ENCODE results near the gene NDUFA13. TPM values are rescaled to one million over a fixed set of nuclear protein-coding genes. Genes with fewer than 3 reads are reported as not detected.

Gene NDUFA13
- total and polyA plus RNA-seq, 8 donors: 24.5 to 367 (median 143) TPM

DNA sequence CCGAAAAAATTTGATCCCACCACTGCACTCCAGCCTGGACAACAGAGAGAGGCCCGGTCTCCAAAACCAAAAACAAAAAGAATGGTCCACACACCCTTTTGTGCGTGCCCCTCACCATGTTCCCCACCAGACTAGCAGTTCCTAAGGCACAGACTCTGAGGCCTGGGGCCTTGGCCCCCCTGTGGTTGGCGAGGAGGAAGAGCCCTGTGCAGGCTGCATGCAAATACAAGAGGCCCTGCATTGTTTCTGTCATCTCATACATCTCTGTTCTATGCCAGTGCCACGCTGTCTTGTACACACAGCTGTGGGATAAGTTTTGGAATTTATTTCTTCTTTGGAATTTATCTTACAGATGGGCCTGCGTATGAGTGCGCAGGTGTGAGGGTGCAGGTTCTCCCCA lies 8.0 kb downstream of the NDUFA13 start:
- no peak overlapping the region for H3K27ac ChIP-seq
- peaks cover 0 to 45% (median 17%) of the 10 kb centered on the region in 4 donors for H3K4me1 ChIP-seq
- no peaks in the 10 kb centered on the region for H3K27me3 ChIP-seq
- no peak for DNase-seq
- no peaks in the 10 kb centered on the region for H3K9me3 ChIP-seq
- TF ChIP-seq POLR2AphosphoS5 (IDR thresholded peaks at IDR 0.05) (no peak), EP300 (IDR thresholded peaks at IDR 0.05) (no peak), CTCF (IDR thresholded peaks at IDR 0.05) (no peak), POLR2A (IDR thresholded peaks at IDR 0.05) (no peak)
- 79 to 90% (median 87%) methylated on average over 7 of the region's 7 CpGs for WGBS, 5 donors
- intact Hi-C loops (cut with DNase I; ENCODE audit: low total_unique reads): no loop called here
- peaks cover 19 to 82% (median 78%) of the 10 kb centered on the region in 4 donors for H3K36me3 ChIP-seq
- no peak overlapping the region for H3K4me3 ChIP-seq

- Histone ChIP-seq H3K9me3 (no peaks in the 10 kb centered on the region), H3K27me3 (no peaks in the 10 kb centered on the region), H3K36me3 (peaks cover 19 to 73% (median 67%) of the 10 kb centered on the region in 4 donors), H3K4me3 (no peak overlapping the region), H3K27ac (no peak overlapping the region), H3K4me1 (peaks cover 0 to 40% (median 10%) of the 10 kb centered on the region in 4 donors)
- DNase-seq: no peak
- intact Hi-C loops (cut with DNase I; ENCODE audit: low total_unique reads): no loop called here
- TF ChIP-seq EP300 (IDR thresholded peaks at IDR 0.05) (no peak), POLR2A (IDR thresholded peaks at IDR 0.05) (no peak), POLR2AphosphoS5 (IDR thresholded peaks at IDR 0.05) (no peak), CTCF (IDR thresholded peaks at IDR 0.05) (no peak)
- WGBS, 5 donors: 89 to 94% (median 90%) methylated on average over 11 to 23 of the region's 23 CpGs
Measured at GRCh38 chr19:19525611-19526380, 9.8 kb downstream of the NDUFA13 start.

- Histone ChIP-seq H3K27ac (no peak overlapping the region), H3K4me1 (peaks cover 0 to 41% (median 8%) of the 10 kb centered on the region in 4 donors), H3K36me3 (peaks cover 19 to 71% (median 63%) of the 10 kb centered on the region in 4 donors), H3K9me3 (no peaks in the 10 kb centered on the region), H3K27me3 (no peaks in the 10 kb centered on the region), H3K4me3 (no peak overlapping the region)
- intact Hi-C loops (cut with DNase I; ENCODE audit: low total_unique reads): no loop called here
- DNase-seq: no peak
- TF ChIP-seq POLR2AphosphoS5 (IDR thresholded peaks at IDR 0.05) (no peak), POLR2A (IDR thresholded peaks at IDR 0.05) (no peak), CTCF (IDR thresholded peaks at IDR 0.05) (no peak), EP300 (IDR thresholded peaks at IDR 0.05) (no peak)
- WGBS, 5 donors: 78 to 90% (median 84%) methylated on average over 24 to 28 of the region's 28 CpGs
Measured at GRCh38 chr19:19526581-19527370, 10.8 kb downstream of the NDUFA13 start.

DNA sequence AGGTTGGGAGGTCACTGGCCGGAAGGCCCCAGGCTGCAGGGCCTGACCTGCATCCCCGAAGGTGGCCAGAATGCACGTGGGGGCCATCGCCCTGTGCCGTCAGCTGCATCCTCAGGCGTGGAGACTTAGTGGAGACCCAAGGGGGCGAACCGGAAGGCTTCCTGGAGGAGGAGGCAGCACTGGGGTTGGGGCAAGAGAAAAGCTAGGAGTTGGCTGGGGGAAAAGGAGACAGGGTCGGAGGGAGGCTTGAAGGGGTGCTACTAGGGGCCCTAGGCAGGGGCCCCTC lies 11.3 kb downstream of the NDUFA13 start:
- Histone ChIP-seq H3K27ac (no peak overlapping the region), H3K27me3 (no peaks in the 10 kb centered on the region), H3K9me3 (no peaks in the 10 kb centered on the region), H3K4me3 (no peak overlapping the region), H3K36me3 (peaks cover 19 to 71% (median 62%) of the 10 kb centered on the region in 4 donors), H3K4me1 (peaks cover 0 to 46% (median 10%) of the 10 kb centered on the region in 4 donors)
- intact Hi-C loops (cut with DNase I; ENCODE audit: low total_unique reads): no loop called here
- DNase-seq: no peak
- TF ChIP-seq CTCF (IDR thresholded peaks at IDR 0.05): no peak
- no peak for TF ChIP-seq EP300 (IDR thresholded peaks at IDR 0.05)
- TF ChIP-seq POLR2AphosphoS5 (IDR thresholded peaks at IDR 0.05): no peak
- no peak for TF ChIP-seq POLR2A (IDR thresholded peaks at IDR 0.05)
- 95 to 99% (median 97%) methylated on average over 9 of the region's 9 CpGs for WGBS, 5 donors
